Panc1 (cell line): ENCODE measurements around the gene SEMA4D. TPM values are rescaled to one million over a fixed set of nuclear protein-coding genes. Genes with fewer than 3 reads are reported as not detected.

ENCODE experiments used
- ATAC-seq: fragments of 200-7000 bp; cut with Tn5 transposase; 2 replicates; pipeline ENCODE4 v1.9.1; 2020; ENCODE audit warnings: mild to moderate bottlenecking, moderate library complexity
- BruUV-seq: library from RNA; stranded (reverse); fragments of 400-500 nt; replicated peaks from 2 replicates; lab custom pipeline; 2021; lab: Mats Ljungman, UMichigan
- CTCF ChIA-PET: fragments of 300-600 bp; sonication (Branson Sonifier 250); formaldehyde crosslinking; loops from one replicate; lab custom pipeline; 2022; ENCODE audit warnings: antibody characterized with exemption; lab: Charles Lee
- POLR2A ChIA-PET: fragments of 300-600 bp; sonication (Branson Sonifier 250); formaldehyde crosslinking; loops from one replicate; lab custom pipeline; 2022; ENCODE audit warnings: antibody characterized with exemption; lab: Charles Lee
- DNase-seq: peaks from one replicate; pipeline ENCODE4 v3.0.0-alpha.2; 2010; ENCODE audit warnings: low read depth, low spot score
- H3K27ac ChIP-seq: 2 replicates; pipeline ENCODE4 v1.5.1; 2011; ENCODE audit warnings: mild to moderate bottlenecking, low read length, inconsistent platforms
- H3K27me3 ChIP-seq: fragments of 200-500 bp; sonication (Bioruptor generic); 2 replicates; pipeline ENCODE4 v1.6.0; 2014; ENCODE audit warnings: low read length, inconsistent platforms; ENCODE audit not compliant: control insufficient read depth, insufficient read depth
- H3K36me3 ChIP-seq: fragments of 200-500 bp; sonication (Bioruptor generic); 2 replicates; pipeline ENCODE4 v1.5.1; 2014; ENCODE audit warnings: inconsistent platforms, mild to moderate bottlenecking, low read length, moderate library complexity; ENCODE audit not compliant: control insufficient read depth, insufficient read depth
- H3K4me1 ChIP-seq: 2 replicates; pipeline ENCODE4 v1.5.1; 2011; ENCODE audit warnings: inconsistent platforms, mild to moderate bottlenecking, low read length, moderate library complexity; ENCODE audit not compliant: control insufficient read depth, insufficient read depth
- H3K4me3 ChIP-seq, 2 experiments: 2 replicates each; pipeline ENCODE4 v1.5.1; 2011 to 2012; ENCODE audit warnings: low read depth in 2 of 2, low read length in 2 of 2, mild to moderate bottlenecking in 2 of 2, inconsistent platforms in 1 of 2, moderate library complexity in 1 of 2
- H3K9me3 ChIP-seq: fragments of 200-500 bp; sonication (Bioruptor generic); 2 replicates; pipeline ENCODE4 v1.5.1; 2014; ENCODE audit warnings: low read depth, mild to moderate bottlenecking, inconsistent platforms, low read length, moderate library complexity; ENCODE audit not compliant: control insufficient read depth, insufficient read depth
- POLR2AphosphoS5 ChIP-seq: IDR thresholded peaks from 2 replicates; pipeline ENCODE4 v1.6.1; 2012; ENCODE audit warnings: mild to moderate bottlenecking, low read depth, low read length, moderate library complexity
- SIN3A ChIP-seq: IDR thresholded peaks from 2 replicates; pipeline ENCODE4 v1.6.1; 2012; ENCODE audit warnings: low read depth, mild to moderate bottlenecking, low read length, moderate library complexity, borderline replicate concordance; ENCODE audit not compliant: insufficient read depth
- TCF7L2 ChIP-seq: IDR thresholded peaks from 2 replicates; pipeline ENCODE4 v1.6.1; 2011; ENCODE audit warnings: mild to moderate bottlenecking, low read depth, low read length, inconsistent platforms
- in situ Hi-C: cut with HindIII; loops from 2 replicates; pipeline ENCODE4 v1.10.0; 2016; ENCODE audit warnings: low sequenced_read_pairs, low pct_unique_long_range_greater_than_20kb
- intact Hi-C: fragments of 100-400 bp; cut with micrococcal nuclease; formaldehyde crosslinking; loops from one replicate; pipeline ENCODE4 v1.10.0; 2022; ENCODE audit not compliant: unreplicated experiment
- total RNA-seq: library from RNA; stranded (reverse); gene quantifications from one replicate; pipeline ENCODE4 v1.2.1, GENCODE V29; 2021; ENCODE audit not compliant: unreplicated experiment
- TF ChIP-seq, protein P1 (sequence below), 2 experiments: IDR thresholded peaks; 2 replicates each; pipeline ENCODE4 v1.6.1; 2011 to 2012; ENCODE audit warnings: low read depth in 2 of 2, control low read depth in 1 of 2, low read length in 1 of 2, mild to moderate bottlenecking in 1 of 2, moderate library complexity in 1 of 2; ENCODE audit not compliant: insufficient read depth in 1 of 2
- TF ChIP-seq, protein P2 (sequence below): fragments of 450-650 bp; IDR thresholded peaks from 2 replicates; pipeline ENCODE4 v1.5.1; 2017; ENCODE audit warnings: mild to moderate bottlenecking

The SEMA4D gene
- total RNA-seq, 1 experiment from 2014 or later: 6.5 TPM

DNA sequence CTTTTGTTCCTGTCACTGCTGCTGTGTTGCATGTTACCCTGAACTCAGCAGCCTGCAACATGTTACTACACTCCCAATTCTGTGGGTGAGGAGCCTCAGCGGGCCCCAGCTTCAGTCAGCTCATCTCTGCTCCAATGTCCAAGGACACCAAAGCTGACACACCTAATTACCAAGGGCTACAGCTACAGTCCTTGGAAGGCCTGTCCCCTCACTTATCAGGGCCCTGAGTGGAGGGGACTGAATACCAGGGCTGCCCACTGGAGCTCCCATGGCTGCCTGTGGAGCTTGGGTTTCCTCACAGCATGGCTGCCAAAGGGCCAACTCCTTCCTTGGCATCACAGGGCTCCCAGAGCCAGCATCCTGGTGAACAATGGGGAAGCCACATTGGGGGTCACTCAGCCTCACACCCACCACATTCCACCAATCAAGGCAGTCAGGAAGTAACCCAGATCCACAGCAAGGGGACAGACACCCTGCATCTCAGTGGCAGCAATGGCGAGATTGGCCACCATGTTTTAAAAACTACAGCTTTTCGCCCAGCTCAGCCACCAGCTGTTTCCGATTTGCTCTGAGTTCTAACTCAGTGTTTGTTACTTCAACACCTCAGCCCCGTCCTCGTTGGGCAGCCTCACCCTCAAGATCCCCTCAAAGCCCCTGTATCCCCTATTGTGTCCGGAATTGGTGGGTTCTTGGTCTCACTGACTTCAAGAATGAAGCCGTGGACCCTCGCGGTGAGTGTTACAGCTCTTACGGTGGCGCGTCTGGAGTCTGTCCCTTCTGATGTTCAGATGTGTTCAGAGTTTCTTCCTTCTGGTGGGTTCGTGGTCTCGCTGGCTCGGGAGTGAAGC is 18.9 kb downstream of the SEMA4D start:
- Histone ChIP-seq H3K4me1 (peaks cover 8% of the 10 kb centered on the region), H3K27me3 (no peaks in the 10 kb centered on the region), H3K27ac (no peak overlapping the region), H3K9me3 (no peaks in the 10 kb centered on the region), H3K4me3 (no peak overlapping the region), H3K36me3 (no peaks in the 10 kb centered on the region)
- BruUV-seq: no TSS peak
- POLR2A ChIA-PET: no interaction called here
- DNase-seq (no peak), ATAC-seq (no peak)
- no peak for TF ChIP-seq TCF7L2
- TF ChIP-seq, protein P1, sequence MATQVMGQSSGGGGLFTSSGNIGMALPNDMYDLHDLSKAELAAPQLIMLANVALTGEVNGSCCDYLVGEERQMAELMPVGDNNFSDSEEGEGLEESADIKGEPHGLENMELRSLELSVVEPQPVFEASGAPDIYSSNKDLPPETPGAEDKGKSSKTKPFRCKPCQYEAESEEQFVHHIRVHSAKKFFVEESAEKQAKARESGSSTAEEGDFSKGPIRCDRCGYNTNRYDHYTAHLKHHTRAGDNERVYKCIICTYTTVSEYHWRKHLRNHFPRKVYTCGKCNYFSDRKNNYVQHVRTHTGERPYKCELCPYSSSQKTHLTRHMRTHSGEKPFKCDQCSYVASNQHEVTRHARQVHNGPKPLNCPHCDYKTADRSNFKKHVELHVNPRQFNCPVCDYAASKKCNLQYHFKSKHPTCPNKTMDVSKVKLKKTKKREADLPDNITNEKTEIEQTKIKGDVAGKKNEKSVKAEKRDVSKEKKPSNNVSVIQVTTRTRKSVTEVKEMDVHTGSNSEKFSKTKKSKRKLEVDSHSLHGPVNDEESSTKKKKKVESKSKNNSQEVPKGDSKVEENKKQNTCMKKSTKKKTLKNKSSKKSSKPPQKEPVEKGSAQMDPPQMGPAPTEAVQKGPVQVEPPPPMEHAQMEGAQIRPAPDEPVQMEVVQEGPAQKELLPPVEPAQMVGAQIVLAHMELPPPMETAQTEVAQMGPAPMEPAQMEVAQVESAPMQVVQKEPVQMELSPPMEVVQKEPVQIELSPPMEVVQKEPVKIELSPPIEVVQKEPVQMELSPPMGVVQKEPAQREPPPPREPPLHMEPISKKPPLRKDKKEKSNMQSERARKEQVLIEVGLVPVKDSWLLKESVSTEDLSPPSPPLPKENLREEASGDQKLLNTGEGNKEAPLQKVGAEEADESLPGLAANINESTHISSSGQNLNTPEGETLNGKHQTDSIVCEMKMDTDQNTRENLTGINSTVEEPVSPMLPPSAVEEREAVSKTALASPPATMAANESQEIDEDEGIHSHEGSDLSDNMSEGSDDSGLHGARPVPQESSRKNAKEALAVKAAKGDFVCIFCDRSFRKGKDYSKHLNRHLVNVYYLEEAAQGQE (IDR thresholded peaks at IDR 0.05; ENCODE audit: insufficient read depth in 1 of 2, low read depth in 2 of 2, low read length in 1 of 2): no peak
- TF ChIP-seq SIN3A: no peak
- TF ChIP-seq, protein P2, sequence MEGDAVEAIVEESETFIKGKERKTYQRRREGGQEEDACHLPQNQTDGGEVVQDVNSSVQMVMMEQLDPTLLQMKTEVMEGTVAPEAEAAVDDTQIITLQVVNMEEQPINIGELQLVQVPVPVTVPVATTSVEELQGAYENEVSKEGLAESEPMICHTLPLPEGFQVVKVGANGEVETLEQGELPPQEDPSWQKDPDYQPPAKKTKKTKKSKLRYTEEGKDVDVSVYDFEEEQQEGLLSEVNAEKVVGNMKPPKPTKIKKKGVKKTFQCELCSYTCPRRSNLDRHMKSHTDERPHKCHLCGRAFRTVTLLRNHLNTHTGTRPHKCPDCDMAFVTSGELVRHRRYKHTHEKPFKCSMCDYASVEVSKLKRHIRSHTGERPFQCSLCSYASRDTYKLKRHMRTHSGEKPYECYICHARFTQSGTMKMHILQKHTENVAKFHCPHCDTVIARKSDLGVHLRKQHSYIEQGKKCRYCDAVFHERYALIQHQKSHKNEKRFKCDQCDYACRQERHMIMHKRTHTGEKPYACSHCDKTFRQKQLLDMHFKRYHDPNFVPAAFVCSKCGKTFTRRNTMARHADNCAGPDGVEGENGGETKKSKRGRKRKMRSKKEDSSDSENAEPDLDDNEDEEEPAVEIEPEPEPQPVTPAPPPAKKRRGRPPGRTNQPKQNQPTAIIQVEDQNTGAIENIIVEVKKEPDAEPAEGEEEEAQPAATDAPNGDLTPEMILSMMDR: no peak
- no peak for TF ChIP-seq POLR2AphosphoS5
- in situ Hi-C loops (no loop called here), intact Hi-C loops (no loop called here)
- CTCF ChIA-PET: no interaction called here

DNA sequence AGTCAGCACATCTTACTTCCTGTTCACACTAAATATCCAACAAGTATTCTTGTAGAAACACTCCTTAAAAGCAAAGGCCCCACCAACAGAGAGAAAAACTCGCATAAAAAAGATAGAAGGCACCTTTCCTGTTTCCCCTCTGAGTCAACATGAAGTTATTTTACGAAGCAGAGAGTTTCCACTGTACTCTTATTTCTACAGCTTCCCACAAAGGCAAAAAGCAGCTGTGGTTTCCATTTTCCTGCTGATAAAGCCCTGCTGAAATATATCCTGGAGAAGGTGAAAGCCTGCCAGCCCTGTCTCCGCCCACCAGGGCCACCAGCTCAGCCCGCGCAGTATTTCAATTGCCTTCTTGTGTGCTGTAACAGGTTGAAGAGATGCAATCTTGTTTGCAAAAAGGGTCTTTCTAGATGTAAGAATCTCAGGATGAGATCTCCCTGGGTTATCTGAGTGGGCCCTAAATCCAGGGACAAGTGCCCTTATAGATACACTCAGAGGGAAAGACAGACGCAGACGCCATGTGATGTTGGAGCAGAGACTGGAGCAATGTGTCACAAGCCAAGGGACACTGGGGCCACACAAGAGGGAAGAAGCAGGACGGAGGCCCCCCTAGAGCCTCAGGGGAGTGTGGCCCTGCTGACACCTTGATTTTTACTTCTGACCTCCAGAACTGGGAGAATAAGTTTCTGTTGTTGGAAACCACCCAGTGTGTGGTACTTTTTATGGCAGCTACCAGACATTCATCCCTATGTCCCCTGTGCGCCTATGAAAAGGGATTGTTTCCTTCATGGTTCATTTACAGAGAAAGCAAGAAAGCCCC is 19.9 kb downstream of the SEMA4D start:
- BruUV-seq: no TSS peak
- POLR2A ChIA-PET: no interaction called here
- intact Hi-C loops (no loop called here), in situ Hi-C loops (no loop called here)
- no peak overlapping the region for H3K27ac ChIP-seq
- H3K36me3 ChIP-seq: no peaks in the 10 kb centered on the region
- H3K27me3 ChIP-seq: no peaks in the 10 kb centered on the region
- peaks cover 8% of the 10 kb centered on the region for H3K4me1 ChIP-seq
- H3K9me3 ChIP-seq: no peaks in the 10 kb centered on the region
- no peak overlapping the region for H3K4me3 ChIP-seq
- ATAC-seq: no peak
- CTCF ChIA-PET: no interaction called here
- DNase-seq: no peak
- TF ChIP-seq SIN3A (no peak), TCF7L2 (no peak), POLR2AphosphoS5 (no peak)
- TF ChIP-seq, protein P2: no peak
- TF ChIP-seq, protein P1 (IDR thresholded peaks at IDR 0.05; ENCODE audit: insufficient read depth in 1 of 2, low read depth in 2 of 2, low read length in 1 of 2): no peak
